T-helper 2 cell treated with Interferon-gamma antibody and Interleukin-4, amounts not matched to agents 5 μg/mL and 100 μg/mL, for 36 hours (primary cell): ENCODE data around the gene KRT1.
"Not testable (repeated sequence)": the region's sequence is repeated elsewhere in the genome, so short reads cannot be mapped to it uniquely, and the experiment has no call there.

ENCODE experiments used
- DNase-seq: peaks from one replicate; pipeline ENCODE4 v3.0.0; 2021; ENCODE audit warnings: low spot score
- H3K27ac Mint-ChIP-seq: one replicate; pipeline ENCODE4 v1.8.0; 2021; ENCODE audit warnings: mild to moderate bottlenecking, mixed read lengths
- H3K27me3 Mint-ChIP-seq: one replicate; pipeline ENCODE4 v1.8.0; 2021; ENCODE audit warnings: low read depth, mixed read lengths
- H3K36me3 Mint-ChIP-seq: one replicate; pipeline ENCODE4 v1.8.0; 2021; ENCODE audit warnings: low read depth, mixed read lengths
- H3K4me1 Mint-ChIP-seq: one replicate; pipeline ENCODE4 v1.8.0; 2021; ENCODE audit warnings: low read depth, mixed read lengths
- H3K4me3 Mint-ChIP-seq: one replicate; pipeline ENCODE4 v1.8.0; 2022; ENCODE audit warnings: mild to moderate bottlenecking, moderate library complexity, mixed read lengths
- H3K9me3 Mint-ChIP-seq: one replicate; pipeline ENCODE4 v1.8.0; 2021; ENCODE audit warnings: mixed read lengths

The KRT1 gene

GRCh38 chr12:52669941-52670340 lies 10.3 kb downstream of the KRT1 start:
- not testable (repeated sequence) for DNase-seq, H3K4me3 Mint-ChIP-seq, H3K9me3 Mint-ChIP-seq, H3K36me3 Mint-ChIP-seq, H3K27ac Mint-ChIP-seq, H3K4me1 Mint-ChIP-seq
- H3K27me3 Mint-ChIP-seq: peaks cover 21% of the 10 kb centered on the region

- H3K9me3 Mint-ChIP-seq: no peaks in the 10 kb centered on the region
- H3K36me3 Mint-ChIP-seq: no peaks in the 10 kb centered on the region
- H3K27me3 Mint-ChIP-seq: peaks cover 21% of the 10 kb centered on the region
Measured at GRCh38 chr12:52669426-52669825, 10.8 kb downstream of the KRT1 start.

DNA sequence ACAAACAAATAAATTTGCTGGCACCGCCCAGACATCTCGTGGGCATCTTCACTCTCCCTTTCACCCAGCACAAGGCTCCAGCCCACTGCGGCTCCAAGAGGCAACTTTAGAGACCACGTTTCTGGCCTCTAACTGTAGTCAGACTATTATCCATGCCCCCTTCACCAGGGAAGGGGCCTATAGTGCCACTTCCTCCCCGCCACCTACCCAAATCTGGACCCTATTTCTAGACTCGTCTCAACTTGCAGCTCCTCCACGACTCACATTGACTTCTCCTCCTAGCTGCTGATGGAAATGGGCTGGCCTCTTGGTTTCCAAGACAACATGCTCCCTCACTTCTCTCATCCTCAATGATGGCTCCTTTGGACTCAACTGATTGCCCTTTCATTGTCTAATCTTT lies 12.3 kb downstream of the KRT1 start:
- no peak overlapping the region for H3K27ac Mint-ChIP-seq

More at GRCh38 chr12:52669426-52669825, 10.8 kb downstream of the KRT1 start:
- Mint-ChIP-seq H3K27ac (no peak overlapping the region), H3K4me3 (no peak overlapping the region), H3K4me1 (peaks cover 3% of the 10 kb centered on the region)
- DNase-seq: no peak

GRCh38 chr12:52667509-52667908 lies 12.7 kb downstream of the KRT1 start:
- Mint-ChIP-seq H3K4me1 (peaks cover 6% of the 10 kb centered on the region), H3K27ac (no peak overlapping the region), H3K4me3 (no peak overlapping the region), H3K36me3 (no peaks in the 10 kb centered on the region), H3K9me3 (no peaks in the 10 kb centered on the region), H3K27me3 (peaks cover 24% of the 10 kb centered on the region)
- DNase-seq: no peak

More for the DNA sequence above, 12.3 kb downstream of the KRT1 start:
- H3K4me1 Mint-ChIP-seq: peaks cover 2% of the 10 kb centered on the region
- H3K4me3 Mint-ChIP-seq: no peak overlapping the region
- H3K36me3 Mint-ChIP-seq: no peaks in the 10 kb centered on the region
- no peak for DNase-seq
- H3K27me3 Mint-ChIP-seq: peaks cover 24% of the 10 kb centered on the region
- H3K9me3 Mint-ChIP-seq: no peaks in the 10 kb centered on the region

DNA sequence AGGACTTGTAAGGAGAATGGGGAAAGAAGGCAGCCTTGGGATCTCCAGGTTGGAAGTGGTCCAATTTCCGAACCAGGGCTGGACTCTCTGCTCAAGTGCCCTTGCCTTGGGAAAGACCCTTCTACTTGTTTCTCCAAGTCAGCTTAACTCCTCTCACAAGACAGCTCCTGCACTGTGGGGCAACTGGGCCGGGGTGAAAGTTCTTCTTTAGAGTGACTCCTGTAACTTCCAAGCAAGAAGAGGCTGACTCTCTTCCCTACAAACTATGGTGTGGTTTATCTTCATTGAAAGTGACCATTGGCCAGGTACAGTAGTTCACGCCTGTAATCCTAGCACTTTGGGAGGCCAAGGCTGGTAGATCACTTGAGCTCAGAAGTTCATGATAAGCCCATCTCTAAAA lies 13.7 kb downstream of the KRT1 start:
- Mint-ChIP-seq H3K36me3 (no peaks in the 10 kb centered on the region), H3K4me1 (peaks cover 14% of the 10 kb centered on the region), H3K4me3 (no peak overlapping the region), H3K9me3 (no peaks in the 10 kb centered on the region), H3K27me3 (peaks cover 24% of the 10 kb centered on the region), H3K27ac (no peak overlapping the region)
- no peak for DNase-seq

- Mint-ChIP-seq H3K4me1 (peaks cover 14% of the 10 kb centered on the region), H3K36me3 (no peaks in the 10 kb centered on the region), H3K27ac (no peak overlapping the region), H3K9me3 (no peaks in the 10 kb centered on the region), H3K27me3 (peaks cover 13% of the 10 kb centered on the region), H3K4me3 (no peak overlapping the region)
- no peak for DNase-seq
Measured at GRCh38 chr12:52663420-52663819, 16.8 kb downstream of the KRT1 start.

DNA sequence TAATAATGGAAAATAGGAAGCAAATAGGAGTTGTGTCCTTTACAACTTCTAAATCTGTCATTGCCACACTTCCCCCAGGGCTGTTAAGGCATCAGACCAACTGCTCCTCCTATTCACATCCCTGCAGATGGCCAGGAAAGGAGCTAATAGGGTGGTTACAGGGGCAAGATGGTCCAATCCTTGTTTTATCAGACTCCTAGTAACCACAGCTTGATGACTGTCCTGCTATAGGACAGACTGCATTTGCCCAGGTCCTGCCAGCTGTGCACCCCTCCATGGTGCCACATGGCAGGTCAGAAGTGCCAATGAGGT lies 17.3 kb downstream of the KRT1 start:
- Mint-ChIP-seq H3K36me3 (no peaks in the 10 kb centered on the region), H3K27me3 (peaks cover 8% of the 10 kb centered on the region), H3K9me3 (no peaks in the 10 kb centered on the region), H3K27ac (no peak overlapping the region), H3K4me1 (peaks cover 14% of the 10 kb centered on the region), H3K4me3 (no peak overlapping the region)
- no peak for DNase-seq

DNA sequence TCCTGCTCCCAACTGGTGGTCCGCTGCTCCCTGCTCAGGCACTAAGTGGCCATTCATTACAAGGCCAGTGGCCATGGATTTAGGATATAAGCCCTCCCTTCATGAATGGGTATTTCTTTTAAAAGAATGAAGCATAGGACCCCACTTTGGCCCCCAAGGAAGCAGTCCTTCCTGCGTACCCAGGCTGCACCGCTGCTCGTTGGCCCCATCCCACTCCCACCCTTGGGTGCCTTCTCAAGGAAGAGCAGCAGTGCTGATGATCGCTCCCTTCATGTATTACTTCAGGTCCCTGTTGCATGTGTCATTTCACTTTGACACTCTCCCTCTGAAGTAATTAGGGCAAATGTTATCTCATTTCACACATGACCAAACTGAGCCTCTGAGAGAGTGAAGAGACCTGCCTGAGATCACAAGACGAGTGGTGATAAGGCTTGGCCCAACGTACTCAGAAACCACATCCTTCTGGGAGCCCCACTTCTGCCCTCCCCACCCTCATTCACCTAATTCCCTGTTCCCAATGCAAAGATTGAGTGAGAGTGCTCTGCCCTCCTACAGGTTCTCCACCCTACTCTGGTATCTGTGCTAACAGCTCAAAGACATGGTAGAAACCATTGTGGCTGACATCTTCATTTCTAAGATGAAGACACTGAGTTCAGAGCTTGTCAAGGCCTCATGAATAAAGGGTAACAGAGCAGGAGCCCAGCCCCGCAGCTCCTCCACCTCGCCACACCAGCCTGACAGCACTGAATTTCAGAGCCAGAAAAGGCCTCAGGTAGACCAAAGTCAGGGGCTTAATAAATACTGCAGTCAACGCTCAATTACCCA lies 17.9 kb downstream of the KRT1 start:
- Mint-ChIP-seq H3K36me3 (no peaks in the 10 kb centered on the region), H3K27ac (peak overlapping the region; percentile 20), H3K4me1 (peaks cover 14% of the 10 kb centered on the region), H3K9me3 (no peaks in the 10 kb centered on the region), H3K4me3 (peak overlapping the region; percentile 10), H3K27me3 (peaks cover 11% of the 10 kb centered on the region)
- no peak for DNase-seq

DNA sequence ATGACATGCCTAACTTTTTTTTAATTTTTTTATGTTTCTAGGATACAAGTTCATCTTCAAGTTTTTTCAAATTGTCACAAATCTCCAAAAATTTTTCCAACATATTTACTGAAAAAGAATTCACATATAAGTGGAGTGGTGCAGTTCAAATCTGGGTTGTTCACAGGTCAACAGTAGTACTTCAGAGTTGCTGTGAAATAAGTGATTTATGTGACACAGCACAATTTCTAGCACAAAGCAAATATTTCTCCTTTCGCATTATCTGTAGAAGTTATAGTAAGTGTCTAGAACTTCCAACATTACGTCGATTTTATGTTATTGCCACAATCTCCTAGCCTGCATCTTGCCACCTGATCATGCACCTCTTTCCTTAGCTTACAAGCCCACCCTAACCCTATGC lies 18.5 kb downstream of the KRT1 start:
- no peak for DNase-seq
- Mint-ChIP-seq H3K4me1 (peaks cover 14% of the 10 kb centered on the region), H3K9me3 (no peaks in the 10 kb centered on the region), H3K27me3 (peaks cover 11% of the 10 kb centered on the region), H3K27ac (no peak overlapping the region), H3K36me3 (no peaks in the 10 kb centered on the region), H3K4me3 (no peak overlapping the region)

GRCh38 chr12:52660934-52661499 lies 19.2 kb downstream of the KRT1 start:
- H3K36me3 Mint-ChIP-seq: no peaks in the 10 kb centered on the region
- DNase-seq: no peak
- no peak overlapping the region for H3K4me3 Mint-ChIP-seq
- H3K4me1 Mint-ChIP-seq: peaks cover 14% of the 10 kb centered on the region
- no peak overlapping the region for H3K27ac Mint-ChIP-seq
- H3K9me3 Mint-ChIP-seq: no peaks in the 10 kb centered on the region
- peaks cover 13% of the 10 kb centered on the region for H3K27me3 Mint-ChIP-seq

GRCh38 chr12:52659951-52660350 lies 20.3 kb downstream of the KRT1 start:
- no peak for DNase-seq
- Mint-ChIP-seq H3K27ac (no peak overlapping the region), H3K36me3 (no peaks in the 10 kb centered on the region), H3K27me3 (peaks cover 17% of the 10 kb centered on the region), H3K4me1 (peaks cover 14% of the 10 kb centered on the region), H3K4me3 (no peak overlapping the region), H3K9me3 (no peaks in the 10 kb centered on the region)

DNA sequence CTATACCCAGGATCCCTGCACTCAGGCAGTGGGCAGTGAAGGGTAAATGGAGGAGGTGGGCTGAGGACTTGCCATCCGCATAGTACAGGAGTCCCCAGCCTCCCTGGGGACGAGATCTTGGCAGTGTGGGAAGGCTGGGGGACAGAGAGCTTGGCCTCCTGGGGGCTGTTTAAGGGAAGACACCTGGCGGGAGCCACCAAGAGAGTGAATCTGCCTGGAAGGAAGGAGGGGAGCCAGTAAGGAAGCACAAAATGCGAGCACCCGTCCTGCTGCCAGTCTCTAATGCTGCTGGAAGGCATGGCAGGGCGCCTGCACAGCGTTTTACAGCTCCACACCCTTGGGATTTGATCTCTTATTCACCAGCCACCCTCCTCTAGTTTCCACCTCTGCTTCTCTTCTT lies 20.8 kb downstream of the KRT1 start:
- DNase-seq: no peak
- Mint-ChIP-seq H3K36me3 (no peaks in the 10 kb centered on the region), H3K27me3 (peaks cover 23% of the 10 kb centered on the region), H3K9me3 (no peaks in the 10 kb centered on the region), H3K4me3 (no peak overlapping the region), H3K4me1 (peaks cover 14% of the 10 kb centered on the region), H3K27ac (no peak overlapping the region)

GRCh38 chr12:52658196-52658595 lies 22.0 kb downstream of the KRT1 start:
- H3K4me1 Mint-ChIP-seq: peaks cover 15% of the 10 kb centered on the region
- no peak for DNase-seq
- no peaks in the 10 kb centered on the region for H3K36me3 Mint-ChIP-seq
- H3K27me3 Mint-ChIP-seq: peaks cover 29% of the 10 kb centered on the region
- H3K27ac Mint-ChIP-seq: no peak overlapping the region
- no peaks in the 10 kb centered on the region for H3K9me3 Mint-ChIP-seq
- no peak overlapping the region for H3K4me3 Mint-ChIP-seq

- no peak for DNase-seq
- H3K4me1 Mint-ChIP-seq: peaks cover 12% of the 10 kb centered on the region
- peaks cover 33% of the 10 kb centered on the region for H3K27me3 Mint-ChIP-seq
- H3K4me3 Mint-ChIP-seq: no peak overlapping the region
- no peaks in the 10 kb centered on the region for H3K36me3 Mint-ChIP-seq
- no peaks in the 10 kb centered on the region for H3K9me3 Mint-ChIP-seq
- H3K27ac Mint-ChIP-seq: no peak overlapping the region
Measured at GRCh38 chr12:52657250-52657902, 22.8 kb downstream of the KRT1 start.
